H1 (cell line): ENCODE results near the gene PPIL6. TPM values are rescaled to one million over a fixed set of nuclear protein-coding genes. Genes with fewer than 3 reads are reported as not detected.

Experiments
- CTCF ChIA-PET: fragments of 300-600 bp; sonication (Branson Sonifier 250); formaldehyde crosslinking; loops from one replicate; lab custom pipeline; 2021; ENCODE audit not compliant: partially characterized antibody; lab: Charles Lee
- POLR2A ChIA-PET: fragments of 300-600 bp; sonication (Branson Sonifier 250); formaldehyde crosslinking; loops from one replicate; lab custom pipeline; 2021; ENCODE audit warnings: inconsistent platforms; ENCODE audit not compliant: partially characterized antibody; lab: Charles Lee
- DNase-seq, 2 experiments: peaks; one replicate each; pipeline versions ENCODE4 v3.0.0 to v3.0.0-alpha.2; 2010 to 2022; ENCODE audit warnings: low spot score in 2 of 2, low read depth in 1 of 2, mixed read lengths in 1 of 2
- FAIRE-seq: peaks from 2 replicates; lab custom pipeline; 2011; peaks lifted over from hg19 to GRCh38; lab: Jason Lieb, UNC
- H2AFZ ChIP-seq: 2 replicates; pipeline ENCODE4 v1.8.1; 2012; ENCODE audit warnings: low read length, inconsistent platforms
- H2AK5ac ChIP-seq: 2 replicates; pipeline ENCODE4 v1.6.1; 2013; ENCODE audit warnings: low read depth, low read length
- H2BK120ac ChIP-seq: replicated peaks from 2 replicates; pipeline ENCODE3; 2013; ENCODE audit warnings: low read depth, low read length, inconsistent platforms
- H2BK12ac ChIP-seq: 2 replicates; pipeline ENCODE4 v1.6.1; 2013; ENCODE audit warnings: low read depth, low read length
- H2BK15ac ChIP-seq: 2 replicates; pipeline ENCODE4 v1.6.1; 2013; ENCODE audit warnings: low read length
- H2BK20ac ChIP-seq: 2 replicates; pipeline ENCODE4 v1.6.1; 2013; ENCODE audit warnings: low read length
- H2BK5ac ChIP-seq: 2 replicates; pipeline ENCODE4 v1.6.1; 2013; ENCODE audit warnings: low read depth, low read length
- H3K14ac ChIP-seq: 2 replicates; pipeline ENCODE4 v1.6.1; 2013; ENCODE audit warnings: inconsistent platforms; ENCODE audit not compliant: insufficient read length
- H3K18ac ChIP-seq: 2 replicates; pipeline ENCODE4 v1.6.1; 2013; ENCODE audit warnings: low read length; ENCODE audit errors: extremely low read depth
- H3K23ac ChIP-seq: 2 replicates; pipeline ENCODE4 v1.6.1; 2013; ENCODE audit warnings: inconsistent platforms; ENCODE audit not compliant: insufficient read length
- H3K23me2 ChIP-seq: 2 replicates; pipeline ENCODE4 v1.6.1; 2013; ENCODE audit warnings: low read depth, low read length
- H3K27ac ChIP-seq: 2 replicates; pipeline ENCODE4 v1.6.1; 2011; ENCODE audit warnings: low read depth, low read length, inconsistent platforms
- H3K27me3 ChIP-seq, 4 experiments: replicated peaks in 1 of 4; 1 replicate in 1 of 4; 2 replicates in 3 of 4; pipeline versions ENCODE4 v1.6.1 to v1.8.1; 2011 to 2013; ENCODE audit warnings: low read length in 3 of 4, mild to moderate bottlenecking in 3 of 4, inconsistent platforms in 2 of 4, mixed read lengths in 2 of 4, moderate library complexity in 1 of 4; ENCODE audit not compliant: control insufficient read depth in 3 of 4, insufficient read depth in 3 of 4; ENCODE audit errors: extremely low read depth in 1 of 4
- H3K36me3 ChIP-seq, 4 experiments: 2 replicates each; pipeline versions ENCODE4 v1.6.1 to v1.8.1; 2011 to 2013; ENCODE audit warnings: mild to moderate bottlenecking in 4 of 4, low read length in 3 of 4, moderate library complexity in 2 of 4, control low read depth in 1 of 4, inconsistent platforms in 1 of 4; ENCODE audit not compliant: insufficient read depth in 4 of 4, control insufficient read depth in 2 of 4
- H3K4ac ChIP-seq: replicated peaks from 2 replicates; pipeline ENCODE3; 2013; ENCODE audit warnings: low read length, low read depth, mixed read lengths, inconsistent platforms; ENCODE audit not compliant: insufficient read length
- H3K4me1 ChIP-seq, 4 experiments: replicated peaks in 1 of 4; 1 replicate in 1 of 4; 2 replicates in 3 of 4; pipeline versions ENCODE4 v1.6.1 to v1.8.1; 2011 to 2013; ENCODE audit warnings: low read length in 3 of 4, inconsistent platforms in 2 of 4, mixed read lengths in 1 of 4; ENCODE audit not compliant: insufficient read depth in 4 of 4, control insufficient read depth in 3 of 4
- H3K4me2 ChIP-seq, 2 experiments: 2 replicates each; pipeline versions ENCODE4 v1.6.1 to v1.8.1; 2011 to 2013; ENCODE audit warnings: low read depth in 2 of 2, low read length in 2 of 2, control low read depth in 1 of 2, inconsistent platforms in 1 of 2, mild to moderate bottlenecking in 1 of 2; ENCODE audit not compliant: insufficient read depth in 1 of 2
- H3K4me3 ChIP-seq, 4 experiments: fragments of 200-600, 300-600 bp in 1 of 4; sonication (generic), shearing (Covaris generic), sonication (Bioruptor Twin) in 1 of 4; 2 replicates each; pipeline versions ENCODE4 v1.5.1 to v1.8.1; 2011 to 2016; ENCODE audit warnings: low read length in 4 of 4, low read depth in 3 of 4, control low read depth in 2 of 4, inconsistent platforms in 2 of 4, mild to moderate bottlenecking in 2 of 4, mixed read lengths in 1 of 4, moderate library complexity in 1 of 4; ENCODE audit not compliant: insufficient read depth in 2 of 4; ENCODE audit errors: extremely low read depth in 1 of 4
- H3K56ac ChIP-seq: replicated peaks from 2 replicates; pipeline ENCODE3; 2013; ENCODE audit warnings: low read depth, mild to moderate bottlenecking, mixed read lengths, low read length, inconsistent platforms; ENCODE audit not compliant: insufficient read length
- H3K79me1 ChIP-seq: 2 replicates; pipeline ENCODE4 v1.6.1; 2013; ENCODE audit warnings: low read depth, low read length, control low read depth
- H3K79me2 ChIP-seq, 2 experiments: 2 replicates each; pipeline versions ENCODE4 v1.6.1 to v1.8.1; 2012 to 2013; ENCODE audit warnings: low read length in 2 of 2, mild to moderate bottlenecking in 2 of 2, inconsistent platforms in 1 of 2; ENCODE audit not compliant: insufficient read depth in 2 of 2, control insufficient read depth in 1 of 2
- H3K9ac ChIP-seq, 4 experiments: replicated peaks in 1 of 4; 1 replicate in 1 of 4; 2 replicates in 3 of 4; pipeline versions ENCODE4 v1.6.1 to v1.8.1; 2011 to 2013; ENCODE audit warnings: low read depth in 3 of 4, low read length in 3 of 4, control low read depth in 2 of 4, mild to moderate bottlenecking in 2 of 4, moderate library complexity in 2 of 4, inconsistent platforms in 1 of 4; ENCODE audit errors: extremely low read depth in 1 of 4
- H3K9me3 ChIP-seq, 2 experiments: 2 replicates each; pipeline versions ENCODE4 v1.6.1 to v1.8.1; 2012 to 2013; ENCODE audit warnings: mild to moderate bottlenecking in 2 of 2, moderate library complexity in 2 of 2, control low read depth in 1 of 2, inconsistent platforms in 1 of 2, low read depth in 1 of 2, low read length in 1 of 2, mixed read lengths in 1 of 2; ENCODE audit not compliant: insufficient read depth in 2 of 2
- H4K20me1 ChIP-seq, 2 experiments: replicated peaks in 1 of 2; 2 replicates each; pipeline versions ENCODE3 to v1.8.1; 2011 to 2013; ENCODE audit warnings: inconsistent platforms in 2 of 2, low read length in 2 of 2, mild to moderate bottlenecking in 1 of 2; ENCODE audit not compliant: insufficient read depth in 2 of 2, control insufficient read depth in 1 of 2
- H4K5ac ChIP-seq: 2 replicates; pipeline ENCODE4 v1.6.1; 2013; ENCODE audit warnings: low read length, low read depth, mixed read lengths, inconsistent platforms; ENCODE audit not compliant: insufficient read length
- H4K8ac ChIP-seq: 2 replicates; pipeline ENCODE4 v1.8.0; 2013; ENCODE audit warnings: mild to moderate bottlenecking, moderate library complexity, low read length, inconsistent platforms; ENCODE audit not compliant: insufficient read depth; ENCODE audit errors: extremely low read depth
- H4K91ac ChIP-seq: replicated peaks from 2 replicates; pipeline ENCODE3; 2013; ENCODE audit warnings: low read length, mixed read lengths, inconsistent platforms; ENCODE audit not compliant: insufficient read length
- BACH1 ChIP-seq: IDR thresholded peaks from 2 replicates; pipeline ENCODE4 v1.6.1; 2012; ENCODE audit warnings: low read length, improper control_type of control experiment
- CBX8 ChIP-seq: fragments of 300-800, 300-1000 bp; sonication (generic); IDR thresholded peaks from 2 replicates; pipeline ENCODE4 v1.7.1; 2016; ENCODE audit warnings: low read depth, low read length, borderline replicate concordance
- GABPA ChIP-seq: IDR thresholded peaks from 2 replicates; pipeline ENCODE4 v1.6.1; 2011; ENCODE audit warnings: mild to moderate bottlenecking, low read length, moderate library complexity, borderline replicate concordance; ENCODE audit not compliant: insufficient read depth
- GTF2F1 ChIP-seq: IDR thresholded peaks from 2 replicates; pipeline ENCODE4 v1.6.1; 2012; ENCODE audit warnings: low read depth, low read length, improper control_type of control experiment, borderline replicate concordance
- KDM1A ChIP-seq: fragments of 200-600, 300-600 bp; sonication (generic); IDR thresholded peaks from 2 replicates; pipeline ENCODE4 v1.7.1; 2016; ENCODE audit warnings: mild to moderate bottlenecking, low read length, borderline replicate concordance
- KDM5A ChIP-seq: fragments of 200-600 bp; IDR thresholded peaks from 2 replicates; pipeline ENCODE4 v1.7.1; 2012; ENCODE audit warnings: mild to moderate bottlenecking, low read length, inconsistent platforms, mixed read lengths
- SP4 ChIP-seq: IDR thresholded peaks from 2 replicates; pipeline ENCODE4 v1.6.1; 2012; ENCODE audit warnings: low read length, inconsistent platforms
- WGBS, 2 experiments: shearing (Covaris generic) in 1 of 2; methylation state at CpG; one replicate each; pipeline versions ENCODE4 v1.1.6 to v1.1.7; 2013 to 2015; ENCODE audit warnings: low lambda C conversion rate in 2 of 2, mixed read lengths in 2 of 2, inconsistent platforms in 1 of 2, low coverage in 1 of 2, missing lambda C conversion rate in 1 of 2; ENCODE audit not compliant: insufficient replicate concordance in 2 of 2, insufficient coverage in 1 of 2, insufficient read length in 1 of 2; ENCODE audit errors: extremely low coverage in 1 of 2, missing lambda C conversion rate in 1 of 2; 5-methylcytosine and 5-hydroxymethylcytosine counted together
- polyA plus RNA-seq, 7 experiments: library from polyadenylated mRNA; depleted of rRNA in 3 of 7; stranded (reverse) in 5 of 7; unstranded in 2 of 7; fragments of >200 nt in 5 of 7; fragments of 200-250 nt in 2 of 7; gene quantifications; 1 replicate in 5 of 7; 2 replicates in 1 of 7; 4 replicates in 1 of 7; pipeline versions ENCODE4 v1.2.1 to v1.2.3, GENCODE V29; 2011 to 2013; ENCODE audit warnings: missing spikeins in 2 of 7, mixed read lengths in 2 of 7
- total RNA-seq: library from RNA; stranded (reverse); fragmentation: NEBNext Ultra II Directional; extraction: Animal tissue kit (Norgen Biotek cat#: 25700); gene quantifications from 2 replicates; pipeline ENCODE4 v1.2.1, GENCODE V29; 2021
- TF ChIP-seq, protein P1 (sequence below), 3 experiments: IDR thresholded peaks; 1 replicate in 2 of 3; 2 replicates in 1 of 3; pipeline versions ENCODE4 v1.5.1 to v1.6.1; 2011; ENCODE audit warnings: low read length in 3 of 3, mild to moderate bottlenecking in 3 of 3, inconsistent platforms in 2 of 3, low read depth in 1 of 3, moderate library complexity in 1 of 3; ENCODE audit not compliant: insufficient read depth in 1 of 3; ENCODE audit errors: control extremely low read depth in 1 of 3
- TF ChIP-seq, protein P2 (sequence below): IDR thresholded peaks from 2 replicates; pipeline ENCODE4 v1.6.1; 2012; ENCODE audit warnings: inconsistent platforms
- TF ChIP-seq, protein P3 (sequence below): IDR thresholded peaks from 2 replicates; pipeline ENCODE4 v1.6.1; 2012; ENCODE audit warnings: inconsistent platforms

The PPIL6 gene
- total and polyA plus RNA-seq, 2 of the 8 experiments (the other 6 are each of a cell fraction or from before 2014, with no cell fraction given), result 0.42 to 1.3 TPM

DNA sequence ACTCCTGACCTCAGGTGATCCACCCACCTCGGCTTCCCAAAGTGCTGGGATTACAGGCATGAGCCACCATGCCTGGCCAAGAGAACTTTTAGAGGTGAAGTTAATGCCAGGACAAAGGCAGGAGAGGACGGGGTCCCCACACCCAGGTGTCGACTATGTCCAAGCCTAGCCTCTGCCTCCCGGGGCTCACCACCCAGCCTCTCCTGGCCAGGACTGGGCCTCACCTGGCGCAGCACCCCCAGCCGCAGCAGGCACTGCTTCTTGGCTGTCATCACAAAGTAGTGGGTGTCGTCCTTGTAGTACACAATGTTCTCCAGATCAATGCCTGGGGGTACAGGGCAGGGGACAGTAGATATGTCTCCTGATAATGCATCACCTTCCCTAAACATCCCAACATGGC lies 10.9 kb upstream of the PPIL6 start:
- H4K8ac ChIP-seq, result no peak overlapping the region
- no peak overlapping the region for H4K91ac ChIP-seq
- H3K56ac ChIP-seq, result no peak overlapping the region
- peaks cover 0 to 10% (median 5%) of the 10 kb centered on the region in 4 experiments; a peak in 5 of 7 replicates for H3K4me1 ChIP-seq
- no peak overlapping the region for H2BK20ac ChIP-seq
- no peaks in the 10 kb centered on the region for H3K79me2 ChIP-seq
- 94% methylated on average over 7 of the region's 7 CpGs; no CpG with 5 or more reads in 1 of the 2 experiments for WGBS, 2 experiments
- peaks cover 0 to 10% of the 10 kb centered on the region in 2 experiments for H4K20me1 ChIP-seq
- no peak overlapping the region for H3K18ac ChIP-seq
- no peak overlapping the region for H2BK12ac ChIP-seq
- H2BK15ac ChIP-seq, result no peak overlapping the region
- no peak overlapping the region for H4K5ac ChIP-seq
- ChIA-PET CTCF (interaction anchor here (0.7 to 7.5 kb wide), 2 partner anchors 8 to 237 kb away, joined by 4 to 63 read pairs; partner anchors contain the start of genes PPIL6 and SMPD2), POLR2A (interaction anchor here (1.3 to 7.5 kb wide), 2 partner anchors 9 to 69 kb away, joined by 3 to 85 read pairs; partner anchors contain the start of genes CD164, PPIL6 and SMPD2)
- H3K36me3 ChIP-seq, result peaks cover 0 to 24% (median 10%) of the 10 kb centered on the region in 4 experiments; a peak in 5 of 8 replicates
- H3K23me2 ChIP-seq, result peaks cover 6% of the 10 kb centered on the region
- no peak overlapping the region for H3K4me3 ChIP-seq
- no peaks in the 10 kb centered on the region for H3K9me3 ChIP-seq
- no peak overlapping the region for H3K4ac ChIP-seq
- no peaks in the 10 kb centered on the region for H3K27me3 ChIP-seq
- no peaks in the 10 kb centered on the region; the same call in 1 of the 2 replicates for H3K79me1 ChIP-seq
- no peak for DNase-seq
- no peak for FAIRE-seq
- H3K27ac ChIP-seq, result no peak overlapping the region
- H2BK5ac ChIP-seq, result no peak overlapping the region
- no peak overlapping the region for H3K14ac ChIP-seq
- H3K9ac ChIP-seq, result no peak overlapping the region
- no peak overlapping the region for H2AFZ ChIP-seq
- no peak overlapping the region for H3K23ac ChIP-seq
- no peak overlapping the region for H3K4me2 ChIP-seq
- no peak overlapping the region for H2AK5ac ChIP-seq
- H2BK120ac ChIP-seq, result no peak overlapping the region
- TF ChIP-seq CBX8 (no peak), SP4 (no peak), GABPA (no peak), BACH1 (no peak), KDM5A (no peak), GTF2F1 (no peak), KDM1A (no peak)
- TF ChIP-seq, protein P1, sequence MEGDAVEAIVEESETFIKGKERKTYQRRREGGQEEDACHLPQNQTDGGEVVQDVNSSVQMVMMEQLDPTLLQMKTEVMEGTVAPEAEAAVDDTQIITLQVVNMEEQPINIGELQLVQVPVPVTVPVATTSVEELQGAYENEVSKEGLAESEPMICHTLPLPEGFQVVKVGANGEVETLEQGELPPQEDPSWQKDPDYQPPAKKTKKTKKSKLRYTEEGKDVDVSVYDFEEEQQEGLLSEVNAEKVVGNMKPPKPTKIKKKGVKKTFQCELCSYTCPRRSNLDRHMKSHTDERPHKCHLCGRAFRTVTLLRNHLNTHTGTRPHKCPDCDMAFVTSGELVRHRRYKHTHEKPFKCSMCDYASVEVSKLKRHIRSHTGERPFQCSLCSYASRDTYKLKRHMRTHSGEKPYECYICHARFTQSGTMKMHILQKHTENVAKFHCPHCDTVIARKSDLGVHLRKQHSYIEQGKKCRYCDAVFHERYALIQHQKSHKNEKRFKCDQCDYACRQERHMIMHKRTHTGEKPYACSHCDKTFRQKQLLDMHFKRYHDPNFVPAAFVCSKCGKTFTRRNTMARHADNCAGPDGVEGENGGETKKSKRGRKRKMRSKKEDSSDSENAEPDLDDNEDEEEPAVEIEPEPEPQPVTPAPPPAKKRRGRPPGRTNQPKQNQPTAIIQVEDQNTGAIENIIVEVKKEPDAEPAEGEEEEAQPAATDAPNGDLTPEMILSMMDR (IDR thresholded peaks at IDR 0.05; ENCODE audit: control extremely low read depth in 1 of 3, insufficient read depth in 1 of 3, low read depth in 1 of 3, low read length in 3 of 3), result no peak
- TF ChIP-seq, protein P2, sequence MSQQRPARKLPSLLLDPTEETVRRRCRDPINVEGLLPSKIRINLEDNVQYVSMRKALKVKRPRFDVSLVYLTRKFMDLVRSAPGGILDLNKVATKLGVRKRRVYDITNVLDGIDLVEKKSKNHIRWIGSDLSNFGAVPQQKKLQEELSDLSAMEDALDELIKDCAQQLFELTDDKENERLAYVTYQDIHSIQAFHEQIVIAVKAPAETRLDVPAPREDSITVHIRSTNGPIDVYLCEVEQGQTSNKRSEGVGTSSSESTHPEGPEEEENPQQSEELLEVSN, result no peak
- TF ChIP-seq, protein P3, sequence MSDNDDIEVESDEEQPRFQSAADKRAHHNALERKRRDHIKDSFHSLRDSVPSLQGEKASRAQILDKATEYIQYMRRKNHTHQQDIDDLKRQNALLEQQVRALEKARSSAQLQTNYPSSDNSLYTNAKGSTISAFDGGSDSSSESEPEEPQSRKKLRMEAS, result no peak
